Measurements from ENCODE around the gene GOLGA6L9.
"Not testable (repeated sequence)": the region's sequence is repeated elsewhere in the genome, so short reads cannot be mapped to it uniquely, and the experiment has no call there.

GOLGA6L9 gene

DNA sequence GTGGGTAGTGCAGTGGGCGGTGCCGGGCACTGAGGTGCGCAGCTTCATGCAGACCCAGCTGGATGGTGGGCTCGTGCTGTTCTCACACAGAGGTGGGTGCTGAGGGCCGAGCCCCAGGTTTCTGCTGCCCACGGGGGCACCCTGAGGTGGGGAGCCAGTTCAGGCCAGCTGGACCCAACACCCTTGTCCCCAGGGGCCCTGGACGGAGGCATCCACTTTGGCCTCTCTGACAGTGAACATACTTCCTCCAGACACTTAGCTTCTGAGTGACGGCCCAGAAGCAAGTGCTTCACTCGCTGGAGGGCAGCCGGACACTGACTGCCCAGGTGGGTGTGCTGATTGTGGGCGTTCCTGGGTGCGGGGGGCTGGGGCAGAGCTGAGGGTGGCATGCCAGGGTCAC is 39.8 kb downstream of the GOLGA6L9 start:
- H3K27ac ChIP-seq (ENCODE audit: low read depth, low read length); H3K9ac ChIP-seq (ENCODE audit: low read depth, low read length); H3K27me3 ChIP-seq (ENCODE audit: control insufficient read depth, insufficient read depth, low read length); H3K4me3 ChIP-seq (ENCODE audit: low read depth, low read length); H3K9me3 ChIP-seq (ENCODE audit: control insufficient read depth, insufficient read depth, low read length); H3K4me1 ChIP-seq (ENCODE audit: control insufficient read depth, insufficient read depth, low read length); H3K36me3 ChIP-seq (ENCODE audit: control insufficient read depth, insufficient read depth, low read length): not testable (repeated sequence)

DNA sequence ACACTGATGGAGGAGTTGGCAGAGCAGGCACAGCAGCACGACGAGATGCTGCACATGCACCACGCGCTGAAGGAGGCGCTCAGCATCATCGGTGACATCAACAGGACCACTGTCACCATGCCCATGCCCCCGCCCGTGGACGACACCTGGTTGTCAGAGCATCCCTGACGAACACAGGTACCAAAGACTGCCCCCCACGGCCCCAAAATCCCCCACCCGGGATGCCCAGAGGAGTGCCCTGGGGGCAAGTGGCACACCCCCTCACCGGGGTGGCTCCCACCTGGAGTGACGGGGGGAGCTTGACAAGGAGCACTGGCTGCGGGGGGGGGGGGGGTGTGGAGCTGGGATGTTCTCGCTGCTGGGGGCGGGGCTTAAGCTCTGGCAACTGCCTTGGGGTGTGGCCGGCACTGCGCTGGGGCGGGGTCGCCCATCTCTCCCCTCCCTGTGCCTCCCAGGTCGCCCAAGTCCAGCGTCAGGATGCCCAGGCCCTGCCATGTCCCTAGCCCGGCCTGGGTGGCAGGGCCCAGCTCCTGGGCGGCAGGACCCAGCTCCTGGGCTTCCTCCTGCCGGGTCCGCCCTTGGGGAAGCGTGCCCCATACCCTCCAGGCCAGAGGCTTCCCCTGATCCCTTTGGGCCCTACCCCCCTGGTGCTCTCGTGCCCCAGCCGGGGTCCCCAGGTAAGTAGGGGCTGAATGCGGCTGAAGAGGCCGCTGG is 42.8 kb downstream of the GOLGA6L9 start:
- H3K4me1 ChIP-seq (ENCODE audit: control insufficient read depth, insufficient read depth, low read length); H3K27ac ChIP-seq (ENCODE audit: low read depth, low read length); H3K27me3 ChIP-seq (ENCODE audit: control insufficient read depth, insufficient read depth, low read length); H3K36me3 ChIP-seq (ENCODE audit: control insufficient read depth, insufficient read depth, low read length); H3K9ac ChIP-seq (ENCODE audit: low read depth, low read length); H3K9me3 ChIP-seq (ENCODE audit: control insufficient read depth, insufficient read depth, low read length); H3K4me3 ChIP-seq (ENCODE audit: low read depth, low read length): not testable (repeated sequence)

DNA sequence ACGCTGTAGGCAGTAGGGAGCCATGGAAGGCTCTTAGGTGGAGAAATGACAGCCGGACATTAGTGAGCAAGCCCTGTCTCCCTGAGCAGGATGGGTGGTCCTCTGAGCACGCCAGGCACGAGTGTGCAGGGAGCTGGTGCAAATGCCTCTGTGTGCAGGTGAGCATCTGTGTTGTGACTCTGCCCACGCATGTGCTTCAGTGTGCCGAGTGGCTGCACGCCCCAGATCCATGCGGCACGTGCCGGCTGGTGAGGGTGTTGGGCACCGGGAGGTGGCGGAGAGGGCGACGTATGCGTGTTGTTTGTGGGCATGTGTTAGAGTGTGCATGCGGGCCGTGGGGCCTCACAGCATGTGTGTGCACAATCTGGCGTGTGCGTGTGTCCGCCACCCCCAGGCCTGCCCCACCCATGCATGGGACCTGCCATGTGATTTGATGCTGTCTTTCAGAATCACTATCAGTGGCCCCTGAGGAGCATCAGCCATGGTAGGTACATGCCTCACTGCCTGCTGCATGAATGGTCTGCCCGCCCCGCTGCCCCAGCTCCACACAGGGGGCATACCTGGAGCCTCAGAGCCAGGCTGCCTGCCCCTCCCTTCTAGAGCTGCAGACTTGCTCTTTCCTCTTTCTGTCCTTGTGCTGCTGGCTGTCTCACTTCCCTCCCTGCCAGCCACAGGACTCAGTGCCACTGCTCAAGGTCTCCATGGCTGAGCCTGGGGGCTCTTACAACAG is 45.1 kb downstream of the GOLGA6L9 start:
- not testable (repeated sequence) for H3K36me3 ChIP-seq (ENCODE audit: control insufficient read depth, insufficient read depth, low read length); H3K9ac ChIP-seq (ENCODE audit: low read depth, low read length); H3K9me3 ChIP-seq (ENCODE audit: control insufficient read depth, insufficient read depth, low read length); H3K27ac ChIP-seq (ENCODE audit: low read depth, low read length); H3K4me3 ChIP-seq (ENCODE audit: low read depth, low read length); H3K27me3 ChIP-seq (ENCODE audit: control insufficient read depth, insufficient read depth, low read length); H3K4me1 ChIP-seq (ENCODE audit: control insufficient read depth, insufficient read depth, low read length)

DNA sequence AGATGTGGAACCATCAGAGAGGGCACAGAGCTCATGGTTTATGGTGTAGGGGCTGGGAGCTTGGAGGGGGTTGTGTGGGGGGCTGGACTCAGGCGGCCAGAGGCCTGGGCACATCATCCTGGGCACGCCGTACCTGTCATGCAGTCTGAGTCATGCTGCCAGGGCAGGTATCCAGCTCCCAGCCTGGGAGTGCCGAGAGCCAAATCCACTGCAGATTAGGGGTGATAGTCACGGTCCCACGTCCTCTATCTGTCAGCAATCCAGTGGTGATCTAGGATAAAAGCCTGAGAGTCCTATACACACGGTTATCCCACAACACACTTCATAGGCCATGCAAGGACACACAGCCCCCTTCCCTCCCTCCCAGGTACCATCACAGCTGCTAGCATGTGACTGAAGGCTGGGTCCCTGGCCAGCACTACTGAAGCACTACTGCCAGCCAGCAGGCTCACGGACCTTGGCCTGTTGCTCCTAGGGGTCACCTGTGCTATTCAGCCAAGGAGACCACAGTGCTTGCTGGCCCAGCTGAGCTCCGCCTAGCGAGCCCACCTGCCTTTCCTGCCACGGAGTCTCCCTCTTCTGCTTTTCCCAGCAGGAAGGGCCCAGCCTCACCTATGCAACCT is 45.8 kb downstream of the GOLGA6L9 start:
- not testable (repeated sequence) for H3K27me3 ChIP-seq (ENCODE audit: control insufficient read depth, insufficient read depth, low read length); H3K27ac ChIP-seq (ENCODE audit: low read depth, low read length); H3K4me1 ChIP-seq (ENCODE audit: control insufficient read depth, insufficient read depth, low read length); H3K36me3 ChIP-seq (ENCODE audit: control insufficient read depth, insufficient read depth, low read length); H3K4me3 ChIP-seq (ENCODE audit: low read depth, low read length); H3K9ac ChIP-seq (ENCODE audit: low read depth, low read length); H3K9me3 ChIP-seq (ENCODE audit: control insufficient read depth, insufficient read depth, low read length)

DNA sequence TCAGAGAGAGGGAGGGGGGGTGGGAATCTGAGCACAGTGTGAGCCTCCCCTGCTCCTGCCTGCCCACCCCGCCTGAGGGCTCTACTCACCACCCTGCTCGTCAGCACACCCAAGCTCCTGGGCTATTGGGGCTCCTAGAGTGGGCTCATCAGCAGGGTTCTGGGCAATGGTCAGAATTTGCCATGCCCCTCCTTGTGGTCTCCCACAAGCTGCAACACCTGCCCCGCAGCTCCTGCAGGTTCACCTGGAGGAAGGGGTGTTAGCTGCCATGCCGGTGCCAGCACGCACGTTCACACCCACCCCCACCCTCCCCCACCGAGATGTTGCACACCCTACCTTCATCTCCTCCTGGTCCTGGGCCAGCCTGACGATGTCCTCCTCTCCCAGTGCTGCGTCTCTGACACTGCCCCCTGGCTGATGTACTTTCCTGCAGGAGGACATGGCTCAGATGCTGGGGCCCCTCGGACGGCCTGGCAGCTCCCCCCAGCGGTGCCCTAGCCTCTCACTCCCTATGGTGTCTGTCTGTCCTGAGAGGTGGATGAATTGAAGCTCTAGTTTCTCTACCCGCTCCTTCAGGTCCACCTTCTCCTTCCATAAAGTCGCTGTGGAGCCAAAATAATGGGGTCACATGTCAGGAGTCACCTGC is 47.2 kb downstream of the GOLGA6L9 start:
- H3K36me3 ChIP-seq (ENCODE audit: control insufficient read depth, insufficient read depth, low read length); H3K27me3 ChIP-seq (ENCODE audit: control insufficient read depth, insufficient read depth, low read length); H3K9ac ChIP-seq (ENCODE audit: low read depth, low read length); H3K27ac ChIP-seq (ENCODE audit: low read depth, low read length); H3K4me1 ChIP-seq (ENCODE audit: control insufficient read depth, insufficient read depth, low read length); H3K9me3 ChIP-seq (ENCODE audit: control insufficient read depth, insufficient read depth, low read length); H3K4me3 ChIP-seq (ENCODE audit: low read depth, low read length): not testable (repeated sequence)

DNA sequence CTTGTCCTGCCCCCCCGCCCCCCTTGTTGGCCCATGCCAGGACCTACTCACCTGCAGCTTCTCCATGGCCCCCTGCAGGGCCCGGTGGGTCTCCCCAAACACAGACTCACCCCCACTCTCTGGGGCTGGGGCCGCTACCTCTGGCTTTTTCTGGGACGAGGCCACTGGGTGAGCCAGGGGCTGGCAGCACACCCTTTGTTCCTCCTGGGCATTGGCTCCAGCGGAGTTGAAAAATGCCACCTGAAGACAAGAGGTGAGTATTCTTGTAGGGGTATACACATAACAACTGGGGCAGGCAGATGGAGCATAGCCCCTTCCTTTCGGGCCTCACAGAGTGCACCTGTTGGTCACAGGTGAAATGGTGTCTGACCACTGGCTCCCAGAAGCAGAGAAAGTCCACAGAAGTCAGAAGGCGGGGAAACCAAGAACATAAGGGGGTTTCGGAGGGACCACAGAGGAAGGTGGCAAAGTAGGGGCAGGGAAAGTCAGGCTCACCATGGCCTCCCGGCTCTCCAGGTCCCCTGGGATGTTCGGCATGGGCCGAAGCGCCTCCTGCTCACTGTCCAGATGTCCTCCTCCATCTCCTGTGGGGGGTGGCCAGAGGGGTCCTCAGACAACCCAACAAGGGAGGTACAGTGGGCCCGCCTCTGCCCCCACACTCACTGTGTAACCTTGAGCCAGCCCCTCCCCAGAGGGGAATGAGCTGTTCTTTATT is 47.9 kb downstream of the GOLGA6L9 start:
- not testable (repeated sequence) for H3K27me3 ChIP-seq (ENCODE audit: control insufficient read depth, insufficient read depth, low read length); H3K9me3 ChIP-seq (ENCODE audit: control insufficient read depth, insufficient read depth, low read length); H3K36me3 ChIP-seq (ENCODE audit: control insufficient read depth, insufficient read depth, low read length); H3K9ac ChIP-seq (ENCODE audit: low read depth, low read length); H3K27ac ChIP-seq (ENCODE audit: low read depth, low read length); H3K4me1 ChIP-seq (ENCODE audit: control insufficient read depth, insufficient read depth, low read length); H3K4me3 ChIP-seq (ENCODE audit: low read depth, low read length)

Data from HUES48 (cell line).